ENCODE data around the gene NSUN6.

DNA sequence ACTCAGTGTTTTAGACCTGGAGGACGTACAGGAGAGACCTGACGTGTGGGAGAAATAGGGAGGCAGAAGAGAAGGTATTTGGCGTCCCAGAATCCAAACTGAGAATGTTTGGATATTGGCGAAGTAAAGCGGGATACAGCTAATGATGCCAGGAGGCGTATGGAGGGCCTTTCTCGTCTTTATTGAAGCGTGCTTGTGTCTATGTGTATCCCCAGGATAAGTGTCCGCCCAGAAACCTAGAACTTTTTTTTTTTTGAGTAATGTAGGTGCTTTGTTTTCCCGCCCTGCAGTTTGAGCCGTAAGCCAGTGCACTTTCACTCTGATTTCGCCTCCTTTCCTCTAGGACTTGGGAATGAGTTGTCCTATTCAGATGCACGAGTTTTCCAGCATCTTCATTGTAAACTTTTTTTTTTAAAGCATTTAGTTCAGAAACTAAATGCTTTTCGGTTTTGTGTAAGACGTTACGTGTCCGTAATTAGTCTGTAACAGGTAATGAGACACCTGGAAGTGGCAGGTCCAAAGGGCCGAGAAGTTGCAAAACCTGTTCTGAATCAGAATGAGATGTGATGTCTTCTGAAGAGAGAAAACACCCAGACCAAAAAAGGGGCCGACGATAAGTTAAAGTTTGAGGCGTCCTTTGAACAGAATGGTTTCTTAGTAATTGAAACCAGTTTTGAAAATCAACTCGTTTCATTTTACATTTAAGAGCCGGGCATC, 8.6 kb upstream of the NSUN6 start:
- TF ChIP-seq, protein P1, sequence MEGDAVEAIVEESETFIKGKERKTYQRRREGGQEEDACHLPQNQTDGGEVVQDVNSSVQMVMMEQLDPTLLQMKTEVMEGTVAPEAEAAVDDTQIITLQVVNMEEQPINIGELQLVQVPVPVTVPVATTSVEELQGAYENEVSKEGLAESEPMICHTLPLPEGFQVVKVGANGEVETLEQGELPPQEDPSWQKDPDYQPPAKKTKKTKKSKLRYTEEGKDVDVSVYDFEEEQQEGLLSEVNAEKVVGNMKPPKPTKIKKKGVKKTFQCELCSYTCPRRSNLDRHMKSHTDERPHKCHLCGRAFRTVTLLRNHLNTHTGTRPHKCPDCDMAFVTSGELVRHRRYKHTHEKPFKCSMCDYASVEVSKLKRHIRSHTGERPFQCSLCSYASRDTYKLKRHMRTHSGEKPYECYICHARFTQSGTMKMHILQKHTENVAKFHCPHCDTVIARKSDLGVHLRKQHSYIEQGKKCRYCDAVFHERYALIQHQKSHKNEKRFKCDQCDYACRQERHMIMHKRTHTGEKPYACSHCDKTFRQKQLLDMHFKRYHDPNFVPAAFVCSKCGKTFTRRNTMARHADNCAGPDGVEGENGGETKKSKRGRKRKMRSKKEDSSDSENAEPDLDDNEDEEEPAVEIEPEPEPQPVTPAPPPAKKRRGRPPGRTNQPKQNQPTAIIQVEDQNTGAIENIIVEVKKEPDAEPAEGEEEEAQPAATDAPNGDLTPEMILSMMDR (conservative IDR thresholded peaks at IDR 0.05; ENCODE audit: low read depth, low read length), result no peak
- no peak for TF ChIP-seq EZH2 (IDR thresholded peaks at IDR 0.05; ENCODE audit: low read length, unreplicated experiment)
